SK-N-SH (cell line): ENCODE measurements around the gene RABGAP1L. TPM values are rescaled to one million over a fixed set of nuclear protein-coding genes. Genes with fewer than 3 reads are reported as not detected.

Experiments
- CTCF ChIA-PET: fragments of 300-600, 350-600 bp; formaldehyde crosslinking; extraction: SDS; loops from one replicate; lab custom pipeline; 2021; lab: Yijun Ruan, JAX
- POLR2A ChIA-PET: fragments of 350-600 bp; sonication (Branson Sonifier 250); formaldehyde crosslinking; extraction: SDS; loops from one replicate; lab custom pipeline; 2020; ENCODE audit warnings: antibody characterized with exemption, inconsistent platforms; lab: Yijun Ruan, JAX
- DNase-seq: peaks from one replicate; pipeline ENCODE4 v3.0.0; 2012
- H2AFZ ChIP-seq: fragments of 200-600 bp; sonication (generic); 2 replicates; pipeline ENCODE4 v1.8.1; 2016; ENCODE audit warnings: antibody characterized with exemption, mild to moderate bottlenecking, low read depth
- H3F3A ChIP-seq: fragments of 200-600 bp; sonication (generic); replicated peaks from 2 replicates; pipeline ENCODE3; 2016; ENCODE audit warnings: antibody characterized with exemption, mild to moderate bottlenecking; ENCODE audit not compliant: insufficient read depth
- H3K27ac ChIP-seq, 2 experiments: fragments of 200-500 bp in 1 of 2; fragments of 200-600 bp in 1 of 2; sonication (Bioruptor generic) in 1 of 2; sonication (generic), shearing (Covaris generic) in 1 of 2; 2 replicates each; pipeline versions ENCODE4 v1.5.1 to v1.6.1; 2014 to 2016; ENCODE audit warnings: low read depth in 2 of 2, inconsistent platforms in 1 of 2, low read length in 1 of 2, mild to moderate bottlenecking in 1 of 2, mixed read lengths in 1 of 2
- H3K27me3 ChIP-seq: fragments of 200-600 bp; sonication (generic), shearing (Covaris generic); 2 replicates; pipeline ENCODE4 v1.6.1; 2016; ENCODE audit warnings: mixed run types; ENCODE audit not compliant: insufficient read depth
- H3K36me3 ChIP-seq, 2 experiments: fragments of 200-500 bp in 1 of 2; fragments of 200-600 bp in 1 of 2; sonication (Bioruptor generic) in 1 of 2; sonication (generic) in 1 of 2; replicated peaks in 1 of 2; 2 replicates each; pipeline versions ENCODE3 to v1.5.1; 2014 to 2016; ENCODE audit warnings: low read length in 1 of 2, mild to moderate bottlenecking in 1 of 2; ENCODE audit not compliant: insufficient read depth in 2 of 2, control insufficient read depth in 1 of 2
- H3K4me1 ChIP-seq, 2 experiments: fragments of 200-500 bp in 1 of 2; fragments of 200-600 bp in 1 of 2; sonication (Bioruptor generic) in 1 of 2; sonication (generic), shearing (Covaris generic) in 1 of 2; 2 replicates each; pipeline versions ENCODE4 v1.5.1 to v1.6.1; 2014 to 2016; ENCODE audit warnings: low read depth in 1 of 2, low read length in 1 of 2, mixed run types in 1 of 2; ENCODE audit not compliant: insufficient read depth in 2 of 2, control insufficient read depth in 1 of 2
- H3K4me2 ChIP-seq: fragments of 200-600 bp; sonication (generic), shearing (Covaris generic); 2 replicates; pipeline ENCODE4 v1.6.1; 2017; ENCODE audit warnings: mixed run types
- H3K4me3 ChIP-seq, 2 experiments: fragments of 200-500 bp in 1 of 2; fragments of 200-600 bp in 1 of 2; sonication (Bioruptor generic) in 1 of 2; sonication (generic), shearing (Covaris generic) in 1 of 2; 2 replicates each; pipeline versions ENCODE4 v1.5.1 to v1.8.1; 2014 to 2016; ENCODE audit warnings: low read depth in 2 of 2, inconsistent platforms in 1 of 2, low read length in 1 of 2, mild to moderate bottlenecking in 1 of 2, mixed read lengths in 1 of 2, moderate library complexity in 1 of 2
- H3K79me2 ChIP-seq: fragments of 200-600 bp; sonication (generic); 2 replicates; pipeline ENCODE4 v1.8.1; 2017; ENCODE audit warnings: mild to moderate bottlenecking; ENCODE audit not compliant: insufficient read depth
- H3K9ac ChIP-seq: fragments of 200-600 bp; sonication (generic); 2 replicates; pipeline ENCODE4 v1.6.1; 2017; ENCODE audit warnings: mixed run types
- H3K9me2 ChIP-seq: fragments of 200-600 bp; sonication (generic); 2 replicates; pipeline ENCODE4 v1.6.1; 2017; ENCODE audit warnings: mixed run types
- H3K9me3 ChIP-seq: fragments of 200-600 bp; sonication (generic); 2 replicates; pipeline ENCODE4 v1.6.1; 2017; ENCODE audit warnings: mixed run types, mild to moderate bottlenecking, moderate library complexity
- H4K20me1 ChIP-seq: fragments of 200-600 bp; sonication (generic); 2 replicates; pipeline ENCODE4 v1.6.1; 2017; ENCODE audit warnings: mild to moderate bottlenecking, mixed run types; ENCODE audit not compliant: insufficient read depth
- ELF1 ChIP-seq: IDR thresholded peaks from 2 replicates; pipeline ENCODE4 v1.4.0; 2012
- EP300 ChIP-seq, 2 experiments: IDR thresholded peaks; 2 replicates each; pipeline versions ENCODE4 v1.4.0 to v1.6.1; 2012; ENCODE audit warnings: borderline replicate concordance in 1 of 2, low read depth in 1 of 2, low read length in 1 of 2
- FOSL2 ChIP-seq: IDR thresholded peaks from 2 replicates; pipeline ENCODE4 v1.4.0; 2012; ENCODE audit warnings: low read depth, mild to moderate bottlenecking, moderate library complexity, borderline replicate concordance
- FOXJ3 ChIP-seq: sonication (generic); formaldehyde crosslinking; IDR thresholded peaks from 2 replicates; pipeline ENCODE4 v1.5.1; 2020; ENCODE audit warnings: mild to moderate bottlenecking, missing genetic modification reagents
- FOXM1 ChIP-seq: IDR thresholded peaks from 2 replicates; pipeline ENCODE4 v1.4.0; 2012; ENCODE audit warnings: low read depth, mild to moderate bottlenecking
- JUND ChIP-seq: IDR thresholded peaks from 2 replicates; pipeline ENCODE4 v1.4.0; 2012
- MEF2A ChIP-seq: IDR thresholded peaks from 2 replicates; pipeline ENCODE4 v1.4.0; 2012; ENCODE audit warnings: low read depth, borderline replicate concordance
- MXI1 ChIP-seq: IDR thresholded peaks from 2 replicates; pipeline ENCODE4 v1.6.1; 2012; ENCODE audit warnings: mild to moderate bottlenecking, low read depth, low read length, improper control_type of control experiment
- NFIC ChIP-seq: IDR thresholded peaks from 2 replicates; pipeline ENCODE4 v1.4.0; 2012; ENCODE audit warnings: borderline replicate concordance
- PBX3 ChIP-seq: IDR thresholded peaks from 2 replicates; pipeline ENCODE4; 2012
- POLR2AphosphoS5 ChIP-seq: IDR thresholded peaks from 2 replicates; pipeline ENCODE4 v1.6.1; 2012; ENCODE audit warnings: low read depth, low read length
- RCOR1 ChIP-seq: fragments of 150-350 bp; IDR thresholded peaks from 2 replicates; pipeline ENCODE4 v1.6.1; 2017; ENCODE audit warnings: antibody characterized with exemption, low read length
- REST ChIP-seq: IDR thresholded peaks from 2 replicates; pipeline ENCODE4 v1.6.1; 2012; ENCODE audit warnings: mild to moderate bottlenecking, low read depth, low read length, moderate library complexity
- RFX5 ChIP-seq: IDR thresholded peaks from 2 replicates; pipeline ENCODE4 v1.6.1; 2012; ENCODE audit warnings: mild to moderate bottlenecking, improper control_type of control experiment, low read length
- RXRA ChIP-seq: IDR thresholded peaks from 2 replicates; pipeline ENCODE4 v1.4.0; 2012; ENCODE audit warnings: low read depth, mild to moderate bottlenecking, borderline replicate concordance
- SIN3A ChIP-seq: IDR thresholded peaks from 2 replicates; pipeline ENCODE4 v1.6.1; 2012; ENCODE audit warnings: low read depth, mild to moderate bottlenecking, low read length, moderate library complexity, borderline replicate concordance
- TCF12 ChIP-seq: IDR thresholded peaks from 2 replicates; pipeline ENCODE4 v1.4.0; 2012
- TEAD4 ChIP-seq: IDR thresholded peaks from 2 replicates; pipeline ENCODE4 v1.4.0; 2012; ENCODE audit warnings: mild to moderate bottlenecking, borderline replicate concordance; ENCODE audit not compliant: insufficient read depth
- USF2 ChIP-seq: fragments of 150-350 bp; IDR thresholded peaks from 2 replicates; pipeline ENCODE4 v1.6.1; 2017; ENCODE audit warnings: antibody characterized with exemption, low read length, low read depth, borderline replicate concordance
- YY1 ChIP-seq: IDR thresholded peaks from 2 replicates; pipeline ENCODE4 v1.4.0; 2012; ENCODE audit warnings: low read depth, mild to moderate bottlenecking
- WGBS: methylation state at CpG from one replicate; pipeline ENCODE4 v1.1.6; 2017; ENCODE audit warnings: low lambda C conversion rate; 5-methylcytosine and 5-hydroxymethylcytosine counted together
- polyA plus RNA-seq, 3 experiments: library from polyadenylated mRNA; depleted of rRNA; stranded (reverse); fragments of >200 nt; gene quantifications; 2 replicates each; pipeline ENCODE4 v1.2.3, GENCODE V29; 2012

Gene RABGAP1L
- polyA plus RNA-seq, 1 of the 3 experiments (the other 2 are of a cell fraction), result 7.2 TPM

- peak overlapping the region; percentile 56 for H3K9ac ChIP-seq
- no peaks in the 10 kb centered on the region for H3K9me3 ChIP-seq
- H3K4me3 ChIP-seq, result no peak overlapping the region
- POLR2A ChIA-PET, result no interaction called here
- H3F3A ChIP-seq, result peaks cover 16% of the 10 kb centered on the region
- CTCF ChIA-PET, result interaction anchor here (1.5 to 1.6 kb wide), 2 partner anchors 11 to 194 kb away, joined by 3 to 4 read pairs; no protein-coding TSS in a partner anchor
- no peaks in the 10 kb centered on the region for H3K9me2 ChIP-seq
- DNase-seq, result no peak
- H3K4me1 ChIP-seq, result peaks cover 2 to 17% of the 10 kb centered on the region in 2 experiments; a peak in 3 of 4 replicates
- H3K27me3 ChIP-seq, result no peaks in the 10 kb centered on the region
- H3K36me3 ChIP-seq, result no peaks in the 10 kb centered on the region
- no peak for TF ChIP-seq FOXM1
- TF ChIP-seq YY1, result no peak
- TF ChIP-seq ELF1, result no peak
- TF ChIP-seq NFIC, result peak; percentile 41; the same call in 1 of the 2 replicates
- no peak for TF ChIP-seq MXI1
- peak; percentile 44; the same call in 1 of the 2 replicates for TF ChIP-seq TCF12
- peak; percentile 82 for TF ChIP-seq JUND
- TF ChIP-seq RXRA, result peak; percentile 46; the same call in 1 of the 2 replicates
- no peak for TF ChIP-seq FOXJ3 (CRISPR knock-in tag)
- 0 out of 4 replicates have a peak, but pooled peaks of 1 of the 2 experiments have one; percentile 40 for TF ChIP-seq EP300 (IDR thresholded peaks at IDR 0.05; ENCODE audit: borderline replicate concordance in 1 of 2, low read depth in 1 of 2, low read length in 1 of 2)
- peak; percentile 42; the same call in 1 of the 2 replicates for TF ChIP-seq PBX3
- peak; percentile 78 for TF ChIP-seq TEAD4
- peak; percentile 86 for TF ChIP-seq FOSL2
- no peak for TF ChIP-seq SIN3A
- peak; percentile 97 for TF ChIP-seq MEF2A
- TF ChIP-seq, all 33 proteins: peak for 9
- 17% methylated on average over 1 of the region's 1 CpG for WGBS
- Histone ChIP-seq H4K20me1 (0 out of 2 replicates have a peak, but pooled peaks cover 2% of the 10 kb centered on the region), H2AFZ (no peak overlapping the region), H3K4me2 (peak overlapping the region; percentile 53), H3K27ac (peak overlapping the region; percentile 69 to 93; a peak in 3 of 4 replicates), H3K79me2 (no peaks in the 10 kb centered on the region)
These were observed 629.7 kb downstream of the RABGAP1L start for GRCh38 chr1:174788981-174789380.

GRCh38 chr1:174789399-174789798 is 630.1 kb downstream of the RABGAP1L start:
- H3K9me3 ChIP-seq, result no peaks in the 10 kb centered on the region
- ChIA-PET POLR2A (no interaction called here), CTCF (interaction anchor here (0.7 to 1.6 kb wide), 3 partner anchors 11 to 194 kb away, joined by 3 to 4 read pairs (median 3); no protein-coding TSS in a partner anchor)
- H3F3A ChIP-seq, result peaks cover 16% of the 10 kb centered on the region
- H3K9me2 ChIP-seq, result no peaks in the 10 kb centered on the region
- H3K36me3 ChIP-seq, result no peaks in the 10 kb centered on the region
- H3K4me1 ChIP-seq, result peaks cover 2 to 17% of the 10 kb centered on the region in 2 experiments; a peak in 3 of 4 replicates
- 0 out of 2 replicates have a peak, but pooled peaks cover 2% of the 10 kb centered on the region for H4K20me1 ChIP-seq
- H2AFZ ChIP-seq, result no peak overlapping the region
- H3K9ac ChIP-seq, result peak overlapping the region; percentile 56
- peak overlapping the region; percentile 69 to 93; a peak in 3 of 4 replicates for H3K27ac ChIP-seq
- peak overlapping the region; percentile 53 for H3K4me2 ChIP-seq
- no peaks in the 10 kb centered on the region for H3K79me2 ChIP-seq
- WGBS, result 22% methylated on average over 1 of the region's 1 CpG
- no peak overlapping the region for H3K4me3 ChIP-seq
- no peaks in the 10 kb centered on the region for H3K27me3 ChIP-seq
- DNase-seq, result no peak
- TF ChIP-seq RXRA (peak; percentile 43; the same call in 1 of the 2 replicates), RFX5 (no peak), USF2 (no peak), MEF2A (peak; percentile 61; the same call in 1 of the 2 replicates), POLR2AphosphoS5 (no peak), RCOR1 (no peak), TCF12 (peak; percentile 76), PBX3 (peak; percentile 31; the same call in 1 of the 2 replicates), JUND (peak; percentile 51), EP300 (IDR thresholded peaks at IDR 0.05; ENCODE audit: borderline replicate concordance in 1 of 2, low read depth in 1 of 2, low read length in 1 of 2) (peak in 1 of 2 experiments; percentile 39; a peak in 1 of 4 replicates), REST (no peak), FOSL2 (peak; percentile 58)
